Neural progenitor cell (in vitro differentiated cells): Measurements from ENCODE around the gene ZNF423. TPM values are rescaled to one million over a fixed set of nuclear protein-coding genes. Genes with fewer than 3 reads are reported as not detected.

Source experiments
- DNase-seq: peaks from one replicate; pipeline ENCODE4 v3.0.0-alpha.2; 2016; ENCODE audit warnings: low spot score
- H2AFZ ChIP-seq: fragments of 200-600 bp; sonication (generic); replicated peaks from 2 replicates; pipeline ENCODE4 v1.6.1; 2016; ENCODE audit warnings: antibody characterized with exemption
- H3F3A ChIP-seq: fragments of 200-600 bp; sonication (generic); 2 replicates; pipeline ENCODE4 v1.6.1; 2016; ENCODE audit warnings: antibody characterized with exemption, low read depth
- H3K27ac ChIP-seq: fragments of 200-600 bp; sonication (generic); 2 replicates; pipeline ENCODE4 v1.5.1; 2016; ENCODE audit warnings: mild to moderate bottlenecking
- H3K27me3 ChIP-seq: fragments of 200-600 bp; sonication (generic); 2 replicates; pipeline ENCODE4 v1.6.1; 2016; ENCODE audit warnings: mild to moderate bottlenecking, moderate library complexity
- H3K36me3 ChIP-seq: fragments of 200-600 bp; sonication (generic); 2 replicates; pipeline ENCODE4 v1.5.1; 2016
- H3K4me1 ChIP-seq: fragments of 200-600 bp; sonication (generic); 2 replicates; pipeline ENCODE4 v1.6.1; 2016; ENCODE audit warnings: mixed run types
- H3K4me2 ChIP-seq: fragments of 200-600 bp; sonication (generic); 2 replicates; pipeline ENCODE4 v1.6.1; 2016
- H3K4me3 ChIP-seq: fragments of 200-600 bp; sonication (generic); 2 replicates; pipeline ENCODE4 v1.5.1; 2016
- H3K79me2 ChIP-seq: fragments of 200-600 bp; sonication (generic); 2 replicates; pipeline ENCODE4 v1.6.1; 2016; ENCODE audit warnings: low read depth
- H3K9ac ChIP-seq: fragments of 200-600 bp; sonication (generic); 2 replicates; pipeline ENCODE4 v1.6.1; 2016
- H3K9me3 ChIP-seq: fragments of 200-600 bp; sonication (generic); 2 replicates; pipeline ENCODE4 v1.5.1; 2016; ENCODE audit warnings: low read depth
- H4K20me1 ChIP-seq: fragments of 200-600 bp; sonication (generic); 2 replicates; pipeline ENCODE4 v1.6.1; 2016; ENCODE audit warnings: low read depth
- H3K27ac Mint-ChIP-seq: 3 replicates; pipeline ENCODE4 v1.8.0; 2021; ENCODE audit warnings: mixed read lengths
- H3K27me3 Mint-ChIP-seq: 2 replicates; pipeline ENCODE4 v1.8.0; 2022; ENCODE audit warnings: low read depth, mild to moderate bottlenecking, inconsistent platforms, moderate library complexity, mixed read lengths; ENCODE audit not compliant: insufficient read depth
- H3K36me3 Mint-ChIP-seq: 3 replicates; pipeline ENCODE4 v1.8.0; 2021; ENCODE audit warnings: mixed read lengths
- H3K4me1 Mint-ChIP-seq: 3 replicates; pipeline ENCODE4 v1.8.0; 2021; ENCODE audit warnings: mixed read lengths
- H3K4me3 Mint-ChIP-seq: 3 replicates; pipeline ENCODE4 v1.8.0; 2021; ENCODE audit warnings: mild to moderate bottlenecking, moderate library complexity, mixed read lengths
- H3K9me3 Mint-ChIP-seq: 3 replicates; pipeline ENCODE4 v1.8.0; 2020; ENCODE audit warnings: mixed read lengths
- CTCF ChIP-seq: fragments of 200-600 bp; sonication (generic); IDR thresholded peaks from 2 replicates; pipeline ENCODE4 v1.5.1; 2017; ENCODE audit warnings: antibody characterized with exemption, mild to moderate bottlenecking
- EZH2 ChIP-seq: fragments of 200-600 bp; sonication (generic); IDR thresholded peaks from 2 replicates; pipeline ENCODE4 v1.6.1; 2017; ENCODE audit warnings: antibody characterized with exemption, mild to moderate bottlenecking, moderate library complexity
- EZH2phosphoT487 ChIP-seq: fragments of 200-600 bp; sonication (generic); IDR thresholded peaks from 2 replicates; pipeline ENCODE4 v1.6.1; 2017; ENCODE audit warnings: antibody characterized with exemption
- total RNA-seq: library from RNA; depleted of rRNA; stranded (reverse); fragments of >200 nt; gene quantifications from 2 replicates; pipeline ENCODE4 v1.2.3, GENCODE V29; 2015; ENCODE audit warnings: low replicate concordance

The ZNF423 gene
- total RNA-seq, 1 donor from 2014 or later: 21.9 TPM

GRCh38 chr16:49503256-49504022, 352.5 kb downstream of the ZNF423 start:
- Histone ChIP-seq H3K4me2 (no peak overlapping the region), H3K4me3 (no peak overlapping the region), H3F3A (no peaks in the 10 kb centered on the region), H3K9me3 (no peaks in the 10 kb centered on the region), H3K27me3 (no peaks in the 10 kb centered on the region), H3K79me2 (no peaks in the 10 kb centered on the region), H2AFZ (no peak overlapping the region), H3K36me3 (no peaks in the 10 kb centered on the region), H3K9ac (no peak overlapping the region), H3K27ac (no peak overlapping the region), H4K20me1 (no peaks in the 10 kb centered on the region), H3K4me1 (no peaks in the 10 kb centered on the region)
- no peak for TF ChIP-seq CTCF
- no peak for TF ChIP-seq EZH2phosphoT487
- Mint-ChIP-seq H3K9me3 (no peaks in the 10 kb centered on the region), H3K36me3 (peaks cover 30% of the 10 kb centered on the region), H3K4me1 (peaks cover 2% of the 10 kb centered on the region), H3K4me3 (no peak overlapping the region), H3K27ac (peak overlapping the region; percentile 63), H3K27me3 (peaks cover 2% of the 10 kb centered on the region)
- DNase-seq: no peak

GRCh38 chr16:49502136-49502881, 353.6 kb downstream of the ZNF423 start:
- H3K27ac ChIP-seq: no peak overlapping the region
- no peak overlapping the region for H3K4me3 Mint-ChIP-seq
- H3K9me3 ChIP-seq: no peaks in the 10 kb centered on the region
- H3K4me3 ChIP-seq: no peak overlapping the region
- no peaks in the 10 kb centered on the region for H3K27me3 ChIP-seq
- peaks cover 3% of the 10 kb centered on the region for H3K27me3 Mint-ChIP-seq
- H4K20me1 ChIP-seq: no peaks in the 10 kb centered on the region
- H3K36me3 ChIP-seq: no peaks in the 10 kb centered on the region
- no peak overlapping the region for H3K9ac ChIP-seq
- no peak overlapping the region for H3K4me2 ChIP-seq
- H2AFZ ChIP-seq: no peak overlapping the region
- no peak for TF ChIP-seq EZH2phosphoT487
- TF ChIP-seq EZH2: no peak
- no peak for TF ChIP-seq CTCF
- no peak for DNase-seq
- H3F3A ChIP-seq: no peaks in the 10 kb centered on the region
- H3K36me3 Mint-ChIP-seq: peaks cover 29% of the 10 kb centered on the region
- H3K4me1 ChIP-seq: no peaks in the 10 kb centered on the region
- no peaks in the 10 kb centered on the region for H3K9me3 Mint-ChIP-seq
- peaks cover 2% of the 10 kb centered on the region for H3K4me1 Mint-ChIP-seq
- no peak overlapping the region for H3K27ac Mint-ChIP-seq
- no peaks in the 10 kb centered on the region for H3K79me2 ChIP-seq

GRCh38 chr16:49499869-49500610, 355.9 kb downstream of the ZNF423 start:
- H3K79me2 ChIP-seq: no peaks in the 10 kb centered on the region
- H3K9me3 Mint-ChIP-seq: no peaks in the 10 kb centered on the region
- H3K27me3 Mint-ChIP-seq: peaks cover 3% of the 10 kb centered on the region
- no peak overlapping the region for H2AFZ ChIP-seq
- H3K36me3 Mint-ChIP-seq: peaks cover 31% of the 10 kb centered on the region
- no peaks in the 10 kb centered on the region for H3F3A ChIP-seq
- H3K4me1 Mint-ChIP-seq: peaks cover 2% of the 10 kb centered on the region
- no peak overlapping the region for H3K4me2 ChIP-seq
- no peak for DNase-seq
- H3K27me3 ChIP-seq: no peaks in the 10 kb centered on the region
- H3K27ac ChIP-seq: no peak overlapping the region
- TF ChIP-seq EZH2: no peak
- no peak for TF ChIP-seq CTCF
- TF ChIP-seq EZH2phosphoT487: no peak
- no peaks in the 10 kb centered on the region for H3K36me3 ChIP-seq
- no peak overlapping the region for H3K4me3 Mint-ChIP-seq
- H3K4me3 ChIP-seq: no peak overlapping the region
- no peaks in the 10 kb centered on the region for H4K20me1 ChIP-seq
- no peak overlapping the region for H3K9ac ChIP-seq
- no peak overlapping the region for H3K27ac Mint-ChIP-seq
- H3K4me1 ChIP-seq: no peaks in the 10 kb centered on the region
- no peaks in the 10 kb centered on the region for H3K9me3 ChIP-seq
